ENCODE results near the gene IER5L. TPM values are rescaled to one million over a fixed set of nuclear protein-coding genes. Genes with fewer than 3 reads are reported as not detected.

The IER5L gene
- polyA plus RNA-seq, 1 of the 3 experiments (the other 2 are of a cell fraction): 16.2 TPM

DNA sequence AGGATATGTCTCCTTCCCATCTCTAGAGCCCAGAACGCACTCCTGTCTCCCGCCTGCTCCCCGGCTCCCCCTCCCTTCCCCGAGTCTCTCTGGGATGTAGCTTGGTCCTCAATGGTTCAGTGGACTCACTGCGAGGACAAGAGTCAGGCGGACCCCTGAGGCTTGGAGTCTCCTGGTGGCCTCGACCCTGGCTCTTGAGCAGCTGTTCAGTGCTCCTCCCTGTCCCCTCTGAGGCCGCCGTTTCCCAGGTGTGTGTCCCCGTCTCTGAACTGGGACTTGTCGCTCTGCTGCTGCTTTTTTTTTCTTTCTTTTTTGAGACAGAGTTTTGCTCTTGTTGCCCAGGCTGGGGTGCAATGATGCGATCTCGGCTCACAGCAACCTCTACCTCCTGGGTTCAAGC, 44.8 kb upstream of the IER5L start (continued):
- no peak for TF ChIP-seq RFX5 (IDR thresholded peaks at IDR 0.05; ENCODE audit: low read length)
- TF ChIP-seq TAF1 (IDR thresholded peaks at IDR 0.05; ENCODE audit: borderline replicate concordance, low read depth, low read length): no peak

DNA sequence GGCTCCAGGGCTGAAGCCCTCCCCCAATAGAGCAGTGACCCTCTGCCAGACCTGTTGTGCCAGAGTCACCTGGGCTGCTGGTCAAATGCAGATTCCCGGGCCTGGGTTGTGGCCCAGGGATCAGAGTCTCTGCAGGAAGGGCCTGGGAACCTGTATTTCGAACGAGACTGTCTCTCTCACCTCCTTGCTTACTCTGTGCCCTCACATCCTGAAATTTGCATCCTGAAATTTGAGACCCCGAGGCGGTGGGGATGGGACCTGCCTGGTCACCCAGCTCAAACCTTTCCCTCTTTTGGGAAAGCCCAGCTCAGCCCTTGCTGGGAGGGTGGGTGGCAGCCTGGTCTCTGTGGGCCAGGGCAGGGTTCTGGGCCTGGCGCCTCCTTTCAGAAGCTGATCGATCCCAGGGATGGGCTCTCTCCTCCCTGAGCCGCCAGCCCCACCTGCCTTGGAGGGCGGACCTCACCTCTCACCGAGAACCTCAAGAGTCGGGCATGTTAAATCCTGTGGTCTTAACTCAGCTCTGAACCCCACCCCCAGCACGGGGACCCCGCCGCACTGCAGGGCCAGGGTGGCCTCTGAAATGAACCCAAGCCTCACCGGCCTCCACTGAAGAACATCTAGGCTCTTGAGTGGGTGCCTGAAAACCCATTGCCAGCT, 44.0 kb upstream of the IER5L start:
- H3K4me1 ChIP-seq (ENCODE audit: control insufficient read depth in 1 of 2, insufficient read depth in 2 of 2, low read depth in 1 of 2, low read length in 1 of 2): peaks cover 7 to 9% of the 10 kb centered on the region in 2 experiments; a peak in 2 of 4 replicates
- H3K9ac ChIP-seq: no peak overlapping the region
- POLR2A ChIA-PET: no interaction called here
- no peaks in the 10 kb centered on the region for H3K36me3 ChIP-seq (replicated peaks in 1 of 2; ENCODE audit: control insufficient read depth in 1 of 2, insufficient read depth in 2 of 2, low read length in 1 of 2)
- no peaks in the 10 kb centered on the region for H3K27me3 ChIP-seq (ENCODE audit: insufficient read depth)
- TF ChIP-seq, protein P1, sequence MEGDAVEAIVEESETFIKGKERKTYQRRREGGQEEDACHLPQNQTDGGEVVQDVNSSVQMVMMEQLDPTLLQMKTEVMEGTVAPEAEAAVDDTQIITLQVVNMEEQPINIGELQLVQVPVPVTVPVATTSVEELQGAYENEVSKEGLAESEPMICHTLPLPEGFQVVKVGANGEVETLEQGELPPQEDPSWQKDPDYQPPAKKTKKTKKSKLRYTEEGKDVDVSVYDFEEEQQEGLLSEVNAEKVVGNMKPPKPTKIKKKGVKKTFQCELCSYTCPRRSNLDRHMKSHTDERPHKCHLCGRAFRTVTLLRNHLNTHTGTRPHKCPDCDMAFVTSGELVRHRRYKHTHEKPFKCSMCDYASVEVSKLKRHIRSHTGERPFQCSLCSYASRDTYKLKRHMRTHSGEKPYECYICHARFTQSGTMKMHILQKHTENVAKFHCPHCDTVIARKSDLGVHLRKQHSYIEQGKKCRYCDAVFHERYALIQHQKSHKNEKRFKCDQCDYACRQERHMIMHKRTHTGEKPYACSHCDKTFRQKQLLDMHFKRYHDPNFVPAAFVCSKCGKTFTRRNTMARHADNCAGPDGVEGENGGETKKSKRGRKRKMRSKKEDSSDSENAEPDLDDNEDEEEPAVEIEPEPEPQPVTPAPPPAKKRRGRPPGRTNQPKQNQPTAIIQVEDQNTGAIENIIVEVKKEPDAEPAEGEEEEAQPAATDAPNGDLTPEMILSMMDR (IDR thresholded peaks at IDR 0.05): no peak
- TF ChIP-seq RFX5 (IDR thresholded peaks at IDR 0.05; ENCODE audit: low read length) (no peak), TEAD4 (IDR thresholded peaks at IDR 0.05; ENCODE audit: borderline replicate concordance, insufficient read depth) (no peak), ZBTB33 (IDR thresholded peaks at IDR 0.05; ENCODE audit: borderline replicate concordance, low read depth) (no peak), YY1 (IDR thresholded peaks at IDR 0.05; ENCODE audit: low read depth) (no peak), RCOR1 (IDR thresholded peaks at IDR 0.05; ENCODE audit: low read length) (no peak), TAF1 (IDR thresholded peaks at IDR 0.05; ENCODE audit: borderline replicate concordance, low read depth, low read length) (no peak), FOXJ3 (CRISPR knock-in tag; IDR thresholded peaks at IDR 0.05) (no peak), GABPA (IDR thresholded peaks at IDR 0.05; ENCODE audit: low read depth) (no peak), RXRA (IDR thresholded peaks at IDR 0.05; ENCODE audit: borderline replicate concordance, low read depth) (no peak), MEF2A (IDR thresholded peaks at IDR 0.05; ENCODE audit: borderline replicate concordance, low read depth) (no peak), FOXM1 (IDR thresholded peaks at IDR 0.05; ENCODE audit: low read depth) (no peak), JUND (IDR thresholded peaks at IDR 0.05) (no peak), CHD2 (IDR thresholded peaks at IDR 0.05; ENCODE audit: low read length, partially characterized antibody) (no peak)
- TF ChIP-seq, protein P2, sequence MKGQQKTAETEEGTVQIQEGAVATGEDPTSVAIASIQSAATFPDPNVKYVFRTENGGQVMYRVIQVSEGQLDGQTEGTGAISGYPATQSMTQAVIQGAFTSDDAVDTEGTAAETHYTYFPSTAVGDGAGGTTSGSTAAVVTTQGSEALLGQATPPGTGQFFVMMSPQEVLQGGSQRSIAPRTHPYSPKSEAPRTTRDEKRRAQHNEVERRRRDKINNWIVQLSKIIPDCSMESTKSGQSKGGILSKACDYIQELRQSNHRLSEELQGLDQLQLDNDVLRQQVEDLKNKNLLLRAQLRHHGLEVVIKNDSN (IDR thresholded peaks at IDR 0.05; ENCODE audit: borderline replicate concordance, low read depth): no peak
- TF ChIP-seq, protein P3, sequence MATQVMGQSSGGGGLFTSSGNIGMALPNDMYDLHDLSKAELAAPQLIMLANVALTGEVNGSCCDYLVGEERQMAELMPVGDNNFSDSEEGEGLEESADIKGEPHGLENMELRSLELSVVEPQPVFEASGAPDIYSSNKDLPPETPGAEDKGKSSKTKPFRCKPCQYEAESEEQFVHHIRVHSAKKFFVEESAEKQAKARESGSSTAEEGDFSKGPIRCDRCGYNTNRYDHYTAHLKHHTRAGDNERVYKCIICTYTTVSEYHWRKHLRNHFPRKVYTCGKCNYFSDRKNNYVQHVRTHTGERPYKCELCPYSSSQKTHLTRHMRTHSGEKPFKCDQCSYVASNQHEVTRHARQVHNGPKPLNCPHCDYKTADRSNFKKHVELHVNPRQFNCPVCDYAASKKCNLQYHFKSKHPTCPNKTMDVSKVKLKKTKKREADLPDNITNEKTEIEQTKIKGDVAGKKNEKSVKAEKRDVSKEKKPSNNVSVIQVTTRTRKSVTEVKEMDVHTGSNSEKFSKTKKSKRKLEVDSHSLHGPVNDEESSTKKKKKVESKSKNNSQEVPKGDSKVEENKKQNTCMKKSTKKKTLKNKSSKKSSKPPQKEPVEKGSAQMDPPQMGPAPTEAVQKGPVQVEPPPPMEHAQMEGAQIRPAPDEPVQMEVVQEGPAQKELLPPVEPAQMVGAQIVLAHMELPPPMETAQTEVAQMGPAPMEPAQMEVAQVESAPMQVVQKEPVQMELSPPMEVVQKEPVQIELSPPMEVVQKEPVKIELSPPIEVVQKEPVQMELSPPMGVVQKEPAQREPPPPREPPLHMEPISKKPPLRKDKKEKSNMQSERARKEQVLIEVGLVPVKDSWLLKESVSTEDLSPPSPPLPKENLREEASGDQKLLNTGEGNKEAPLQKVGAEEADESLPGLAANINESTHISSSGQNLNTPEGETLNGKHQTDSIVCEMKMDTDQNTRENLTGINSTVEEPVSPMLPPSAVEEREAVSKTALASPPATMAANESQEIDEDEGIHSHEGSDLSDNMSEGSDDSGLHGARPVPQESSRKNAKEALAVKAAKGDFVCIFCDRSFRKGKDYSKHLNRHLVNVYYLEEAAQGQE (IDR thresholded peaks at IDR 0.05; ENCODE audit: low read depth, low read length): no peak
- TF ChIP-seq, protein P4, sequence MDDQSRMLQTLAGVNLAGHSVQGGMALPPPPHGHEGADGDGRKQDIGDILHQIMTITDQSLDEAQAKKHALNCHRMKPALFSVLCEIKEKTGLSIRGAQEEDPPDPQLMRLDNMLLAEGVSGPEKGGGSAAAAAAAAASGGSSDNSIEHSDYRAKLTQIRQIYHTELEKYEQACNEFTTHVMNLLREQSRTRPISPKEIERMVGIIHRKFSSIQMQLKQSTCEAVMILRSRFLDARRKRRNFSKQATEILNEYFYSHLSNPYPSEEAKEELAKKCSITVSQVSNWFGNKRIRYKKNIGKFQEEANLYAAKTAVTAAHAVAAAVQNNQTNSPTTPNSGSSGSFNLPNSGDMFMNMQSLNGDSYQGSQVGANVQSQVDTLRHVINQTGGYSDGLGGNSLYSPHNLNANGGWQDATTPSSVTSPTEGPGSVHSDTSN (IDR thresholded peaks at IDR 0.05): no peak
- TF ChIP-seq, protein P5, sequence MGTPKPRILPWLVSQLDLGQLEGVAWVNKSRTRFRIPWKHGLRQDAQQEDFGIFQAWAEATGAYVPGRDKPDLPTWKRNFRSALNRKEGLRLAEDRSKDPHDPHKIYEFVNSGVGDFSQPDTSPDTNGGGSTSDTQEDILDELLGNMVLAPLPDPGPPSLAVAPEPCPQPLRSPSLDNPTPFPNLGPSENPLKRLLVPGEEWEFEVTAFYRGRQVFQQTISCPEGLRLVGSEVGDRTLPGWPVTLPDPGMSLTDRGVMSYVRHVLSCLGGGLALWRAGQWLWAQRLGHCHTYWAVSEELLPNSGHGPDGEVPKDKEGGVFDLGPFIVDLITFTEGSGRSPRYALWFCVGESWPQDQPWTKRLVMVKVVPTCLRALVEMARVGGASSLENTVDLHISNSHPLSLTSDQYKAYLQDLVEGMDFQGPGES (IDR thresholded peaks at IDR 0.05; ENCODE audit: low read depth, low read length): no peak
- CTCF ChIA-PET: interaction anchor here (1.0 to 1.3 kb wide), 2 partner anchors 10 to 48 kb away, joined by 3 to 7 read pairs; no protein-coding TSS in a partner anchor
- H3K27ac ChIP-seq (ENCODE audit: low read depth in 2 of 2, low read length in 1 of 2): no peak overlapping the region
- H3K9me2 ChIP-seq: no peaks in the 10 kb centered on the region
- H3K4me2 ChIP-seq: no peak overlapping the region
- WGBS (ENCODE audit: low lambda C conversion rate): 60% methylated on average over 3 of the region's 15 CpGs
- H2AFZ ChIP-seq (ENCODE audit: low read depth): no peak overlapping the region
- no peaks in the 10 kb centered on the region for H3F3A ChIP-seq (replicated peaks; ENCODE audit: insufficient read depth)
- no peak for DNase-seq
- no peaks in the 10 kb centered on the region for H4K20me1 ChIP-seq (ENCODE audit: insufficient read depth)
- no peaks in the 10 kb centered on the region for H3K9me3 ChIP-seq
- no peaks in the 10 kb centered on the region for H3K79me2 ChIP-seq (ENCODE audit: insufficient read depth)
- no peak overlapping the region for H3K4me3 ChIP-seq (ENCODE audit: low read depth in 2 of 2, low read length in 1 of 2)

Measured in SK-N-SH (cell line).